Measurements from ENCODE around the gene APOBEC3F.

APOBEC3F gene

DNA sequence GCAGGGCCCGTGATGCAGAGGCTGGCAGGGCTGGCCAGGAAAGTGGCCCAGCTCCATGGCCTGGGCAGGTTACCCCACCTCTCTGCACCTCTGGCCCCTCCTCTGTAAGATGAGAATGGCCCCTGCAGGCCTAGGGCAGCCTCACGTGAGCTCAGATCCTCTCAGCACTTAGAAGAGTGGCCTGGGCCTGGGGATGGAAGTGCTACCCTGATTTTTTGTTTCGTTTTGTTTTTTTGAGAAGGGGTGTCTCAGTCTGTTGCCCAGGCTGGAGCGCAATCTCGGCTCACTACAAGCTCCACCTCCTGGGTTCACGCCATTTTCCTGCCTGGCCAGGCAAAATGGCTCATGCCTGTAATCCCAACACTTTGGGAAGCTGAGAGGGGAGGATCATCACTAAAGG is 57.4 kb downstream of the APOBEC3F start:
- TF ChIP-seq EZH2 (IDR thresholded peaks at IDR 0.05; ENCODE audit: borderline replicate concordance, low read depth, low read length, severe bottlenecking) = no peak
- TF ChIP-seq, protein P1, sequence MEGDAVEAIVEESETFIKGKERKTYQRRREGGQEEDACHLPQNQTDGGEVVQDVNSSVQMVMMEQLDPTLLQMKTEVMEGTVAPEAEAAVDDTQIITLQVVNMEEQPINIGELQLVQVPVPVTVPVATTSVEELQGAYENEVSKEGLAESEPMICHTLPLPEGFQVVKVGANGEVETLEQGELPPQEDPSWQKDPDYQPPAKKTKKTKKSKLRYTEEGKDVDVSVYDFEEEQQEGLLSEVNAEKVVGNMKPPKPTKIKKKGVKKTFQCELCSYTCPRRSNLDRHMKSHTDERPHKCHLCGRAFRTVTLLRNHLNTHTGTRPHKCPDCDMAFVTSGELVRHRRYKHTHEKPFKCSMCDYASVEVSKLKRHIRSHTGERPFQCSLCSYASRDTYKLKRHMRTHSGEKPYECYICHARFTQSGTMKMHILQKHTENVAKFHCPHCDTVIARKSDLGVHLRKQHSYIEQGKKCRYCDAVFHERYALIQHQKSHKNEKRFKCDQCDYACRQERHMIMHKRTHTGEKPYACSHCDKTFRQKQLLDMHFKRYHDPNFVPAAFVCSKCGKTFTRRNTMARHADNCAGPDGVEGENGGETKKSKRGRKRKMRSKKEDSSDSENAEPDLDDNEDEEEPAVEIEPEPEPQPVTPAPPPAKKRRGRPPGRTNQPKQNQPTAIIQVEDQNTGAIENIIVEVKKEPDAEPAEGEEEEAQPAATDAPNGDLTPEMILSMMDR (IDR thresholded peaks at IDR 0.05; ENCODE audit: borderline replicate concordance, extremely low read depth, low read length, poor library complexity, severe bottlenecking) = no peak
- Histone ChIP-seq H3K9me3 (ENCODE audit: insufficient read depth, low read length, severe bottlenecking) (no peaks in the 10 kb centered on the region), H3K4me1 (ENCODE audit: insufficient read depth, low read length) (peaks cover 10% of the 10 kb centered on the region), H4K20me1 (ENCODE audit: insufficient read depth, low read length) (no peaks in the 10 kb centered on the region), H3K4me3 (ENCODE audit: low read depth in 1 of 2, low read length in 2 of 2) (no peak overlapping the region), H3K36me3 (ENCODE audit: insufficient read depth, low read length) (no peaks in the 10 kb centered on the region), H2AFZ (ENCODE audit: low read depth, low read length) (no peak overlapping the region), H3K9ac (ENCODE audit: low read depth, low read length) (no peak overlapping the region), H3K27me3 (ENCODE audit: insufficient read depth, low read length, poor library complexity) (no peaks in the 10 kb centered on the region), H3K4me2 (ENCODE audit: insufficient read depth, low read length) (no peak overlapping the region), H3K27ac (ENCODE audit: low read length) (no peak overlapping the region), H3K79me2 (ENCODE audit: insufficient read depth, low read length) (no peaks in the 10 kb centered on the region)
- DNase-seq (no peak), ATAC-seq (ENCODE audit: insufficient read depth, low read depth) (0 out of 3 replicates have a peak, but pooled peaks have one; percentile 38)

DNA sequence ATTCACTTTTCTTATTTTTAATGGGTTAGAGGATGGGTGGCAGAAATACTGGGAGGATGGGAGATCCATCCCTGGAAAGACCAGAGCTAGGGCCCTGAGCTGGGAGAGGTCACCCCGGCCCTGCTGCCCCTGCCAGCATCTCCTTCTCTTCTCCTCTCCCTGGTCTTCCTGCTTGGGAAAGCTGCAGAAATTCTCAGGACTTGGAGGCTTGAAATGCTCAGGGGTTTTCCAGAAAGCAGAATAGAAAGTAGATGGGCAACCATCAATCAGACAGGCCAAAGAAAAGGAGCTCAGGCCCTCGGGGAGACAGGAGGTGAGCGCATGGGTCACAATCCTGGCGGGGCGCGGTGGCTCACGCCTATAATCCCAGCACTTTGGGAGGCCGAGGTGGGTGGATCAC is 57.9 kb downstream of the APOBEC3F start:
- no peak for ATAC-seq (ENCODE audit: insufficient read depth, low read depth)
- Histone ChIP-seq H3K27ac (ENCODE audit: low read length) (no peak overlapping the region), H3K4me2 (ENCODE audit: insufficient read depth, low read length) (no peak overlapping the region), H3K27me3 (ENCODE audit: insufficient read depth, low read length, poor library complexity) (no peaks in the 10 kb centered on the region), H3K36me3 (ENCODE audit: insufficient read depth, low read length) (no peaks in the 10 kb centered on the region), H3K9ac (ENCODE audit: low read depth, low read length) (no peak overlapping the region), H3K9me3 (ENCODE audit: insufficient read depth, low read length, severe bottlenecking) (no peaks in the 10 kb centered on the region), H2AFZ (ENCODE audit: low read depth, low read length) (no peak overlapping the region), H3K4me3 (ENCODE audit: low read depth in 1 of 2, low read length in 2 of 2) (no peak overlapping the region), H3K4me1 (ENCODE audit: insufficient read depth, low read length) (peaks cover 10% of the 10 kb centered on the region), H3K79me2 (ENCODE audit: insufficient read depth, low read length) (no peaks in the 10 kb centered on the region), H4K20me1 (ENCODE audit: insufficient read depth, low read length) (no peaks in the 10 kb centered on the region)
- TF ChIP-seq EZH2 (IDR thresholded peaks at IDR 0.05; ENCODE audit: borderline replicate concordance, low read depth, low read length, severe bottlenecking) = no peak
- TF ChIP-seq, protein P1 (IDR thresholded peaks at IDR 0.05; ENCODE audit: borderline replicate concordance, extremely low read depth, low read length, poor library complexity, severe bottlenecking) = no peak
- DNase-seq = no peak

DNA sequence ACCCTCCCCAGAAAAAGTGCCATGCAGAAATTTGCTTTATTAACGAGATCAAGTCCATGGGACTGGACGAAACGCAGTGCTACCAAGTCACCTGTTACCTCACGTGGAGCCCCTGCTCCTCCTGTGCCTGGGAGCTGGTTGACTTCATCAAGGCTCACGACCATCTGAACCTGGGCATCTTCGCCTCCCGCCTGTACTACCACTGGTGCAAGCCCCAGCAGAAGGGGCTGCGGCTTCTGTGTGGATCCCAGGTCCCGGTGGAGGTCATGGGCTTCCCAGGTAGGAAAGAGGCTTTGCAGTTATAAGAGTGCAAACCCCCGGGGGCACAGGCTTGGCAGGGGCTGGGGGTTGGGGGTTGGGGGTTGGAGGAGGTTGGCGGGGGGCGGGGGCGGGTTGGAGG is 60.6 kb downstream of the APOBEC3F start:
- Histone ChIP-seq H3K4me2 (ENCODE audit: insufficient read depth, low read length) (no peak overlapping the region), H3K27me3 (ENCODE audit: insufficient read depth, low read length, poor library complexity) (no peaks in the 10 kb centered on the region), H3K4me1 (ENCODE audit: insufficient read depth, low read length) (peaks cover 10% of the 10 kb centered on the region), H3K36me3 (ENCODE audit: insufficient read depth, low read length) (no peaks in the 10 kb centered on the region), H3K9ac (ENCODE audit: low read depth, low read length) (no peak overlapping the region), H3K4me3 (ENCODE audit: low read depth in 1 of 2, low read length in 2 of 2) (no peak overlapping the region), H3K9me3 (ENCODE audit: insufficient read depth, low read length, severe bottlenecking) (no peaks in the 10 kb centered on the region), H3K79me2 (ENCODE audit: insufficient read depth, low read length) (no peaks in the 10 kb centered on the region), H3K27ac (ENCODE audit: low read length) (no peak overlapping the region), H2AFZ (ENCODE audit: low read depth, low read length) (no peak overlapping the region), H4K20me1 (ENCODE audit: insufficient read depth, low read length) (no peaks in the 10 kb centered on the region)
- ATAC-seq (ENCODE audit: insufficient read depth, low read depth) = no peak
- no peak for TF ChIP-seq EZH2 (IDR thresholded peaks at IDR 0.05; ENCODE audit: borderline replicate concordance, low read depth, low read length, severe bottlenecking)
- TF ChIP-seq, protein P1 (IDR thresholded peaks at IDR 0.05; ENCODE audit: borderline replicate concordance, extremely low read depth, low read length, poor library complexity, severe bottlenecking) = no peak
- no peak for DNase-seq

DNA sequence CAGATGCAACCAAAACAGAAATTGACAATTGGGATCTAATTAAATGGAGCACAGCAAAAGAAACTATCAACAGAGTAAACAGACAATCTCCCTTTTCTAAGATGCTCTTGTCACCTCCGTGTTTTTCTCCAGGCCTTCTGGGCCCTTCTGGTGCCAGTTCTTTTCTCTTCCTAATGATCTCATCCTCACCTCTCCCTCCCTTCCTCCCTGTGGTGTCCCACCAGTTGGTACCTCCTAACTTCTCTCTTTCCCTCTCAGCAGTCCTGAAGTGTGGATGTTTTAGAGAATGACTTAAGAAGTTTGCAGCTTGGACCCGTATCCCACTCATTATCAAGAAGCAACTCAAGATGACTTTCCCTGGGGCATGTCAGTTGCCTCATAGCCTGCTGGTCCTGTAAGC is 62.8 kb downstream of the APOBEC3F start:
- no peak overlapping the region for H2AFZ ChIP-seq (ENCODE audit: low read depth, low read length)
- H3K27me3 ChIP-seq (ENCODE audit: insufficient read depth, low read length, poor library complexity) = no peaks in the 10 kb centered on the region
- no peaks in the 10 kb centered on the region for H3K4me1 ChIP-seq (ENCODE audit: insufficient read depth, low read length)
- no peak for DNase-seq
- no peaks in the 10 kb centered on the region for H3K79me2 ChIP-seq (ENCODE audit: insufficient read depth, low read length)
- no peak overlapping the region for H3K4me3 ChIP-seq (ENCODE audit: low read depth in 1 of 2, low read length in 2 of 2)
- no peaks in the 10 kb centered on the region for H4K20me1 ChIP-seq (ENCODE audit: insufficient read depth, low read length)
- no peaks in the 10 kb centered on the region for H3K9me3 ChIP-seq (ENCODE audit: insufficient read depth, low read length, severe bottlenecking)
- ATAC-seq (ENCODE audit: insufficient read depth, low read depth) = no peak
- TF ChIP-seq, protein P1 (IDR thresholded peaks at IDR 0.05; ENCODE audit: borderline replicate concordance, extremely low read depth, low read length, poor library complexity, severe bottlenecking) = no peak
- TF ChIP-seq EZH2 (IDR thresholded peaks at IDR 0.05; ENCODE audit: borderline replicate concordance, low read depth, low read length, severe bottlenecking) = no peak
- no peaks in the 10 kb centered on the region for H3K36me3 ChIP-seq (ENCODE audit: insufficient read depth, low read length)
- no peak overlapping the region for H3K9ac ChIP-seq (ENCODE audit: low read depth, low read length)
- H3K27ac ChIP-seq (ENCODE audit: low read length) = no peak overlapping the region
- no peak overlapping the region for H3K4me2 ChIP-seq (ENCODE audit: insufficient read depth, low read length)
